Measurements from ENCODE around the gene A4GNT.

The A4GNT gene

GRCh38 chr3:138078901-138079344 is 53.3 kb downstream of the A4GNT start:
- TF ChIP-seq GABPA (IDR thresholded peaks at IDR 0.05; ENCODE audit: low read depth) (no peak), REST (IDR thresholded peaks at IDR 0.05; ENCODE audit: insufficient replicate concordance, low read depth) (no peak), POLR2AphosphoS5 (IDR thresholded peaks at IDR 0.05; ENCODE audit: low read depth) (no peak), CTCF (IDR thresholded peaks at IDR 0.05; ENCODE audit: insufficient read depth, low read length) (no peak), SPI1 (IDR thresholded peaks at IDR 0.05; ENCODE audit: borderline replicate concordance, low read depth) (no peak)
- DNase-seq (ENCODE audit: low read depth in 1 of 2, low spot score in 1 of 2): peak in 1 of 2 experiments; percentile 46
- Histone ChIP-seq H3K27ac (replicated peaks) (no peak overlapping the region), H3K27me3 (ENCODE audit: insufficient read depth, poor library complexity, severe bottlenecking) (no peaks in the 10 kb centered on the region), H3K4me3 (replicated peaks; ENCODE audit: insufficient read depth, low read length) (no peak overlapping the region)

GRCh38 chr3:138078096-138078495 is 54.1 kb downstream of the A4GNT start:
- DNase-seq (ENCODE audit: low read depth in 1 of 2, low spot score in 1 of 2): no peak
- TF ChIP-seq CTCF (IDR thresholded peaks at IDR 0.05; ENCODE audit: insufficient read depth, low read length): no peak
- no peak for TF ChIP-seq GABPA (IDR thresholded peaks at IDR 0.05; ENCODE audit: low read depth)
- no peak for TF ChIP-seq SPI1 (IDR thresholded peaks at IDR 0.05; ENCODE audit: borderline replicate concordance, low read depth)
- TF ChIP-seq REST (IDR thresholded peaks at IDR 0.05; ENCODE audit: insufficient replicate concordance, low read depth): no peak
- TF ChIP-seq POLR2AphosphoS5 (IDR thresholded peaks at IDR 0.05; ENCODE audit: low read depth): no peak
- Histone ChIP-seq H3K4me3 (replicated peaks; ENCODE audit: insufficient read depth, low read length) (no peak overlapping the region), H3K27ac (replicated peaks) (no peak overlapping the region), H3K27me3 (ENCODE audit: insufficient read depth, poor library complexity, severe bottlenecking) (no peaks in the 10 kb centered on the region)

Data from HL-60 (cell line).